Hepatocyte (in vitro differentiated cells): ENCODE measurements around the gene PIK3R6.

Experiments used
- EZH2 ChIP-seq: fragments of 200-600 bp; sonication (generic); IDR thresholded peaks from 2 replicates; pipeline ENCODE4 v1.6.1; 2016; ENCODE audit warnings: antibody characterized with exemption, mild to moderate bottlenecking, borderline replicate concordance
- TF ChIP-seq, protein P1 (sequence below): fragments of 200-600 bp; sonication (generic); IDR thresholded peaks from 2 replicates; pipeline ENCODE4 v1.5.1; 2016; ENCODE audit warnings: antibody characterized with exemption, mild to moderate bottlenecking; ENCODE audit not compliant: poor library complexity

DNA sequence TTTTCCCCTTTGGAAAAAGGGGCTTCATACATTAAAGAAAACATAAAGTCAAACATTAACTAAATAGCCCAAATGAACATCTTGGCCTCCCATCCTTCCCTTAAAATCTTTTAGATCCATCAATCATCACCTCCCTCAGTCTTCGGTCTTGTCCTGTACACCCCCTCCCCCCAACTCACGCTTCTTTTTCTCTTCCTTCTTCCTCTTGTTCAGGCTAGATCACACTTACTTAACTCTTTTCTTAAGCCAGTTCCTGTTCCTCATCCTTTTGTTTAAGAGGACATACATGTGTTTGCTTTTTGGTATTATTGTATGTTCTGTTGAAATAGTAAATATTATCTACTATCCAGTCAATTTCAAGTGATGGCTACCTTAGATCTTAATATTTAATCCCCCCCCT is 73.8 kb downstream of the PIK3R6 start:
- TF ChIP-seq, protein P1, sequence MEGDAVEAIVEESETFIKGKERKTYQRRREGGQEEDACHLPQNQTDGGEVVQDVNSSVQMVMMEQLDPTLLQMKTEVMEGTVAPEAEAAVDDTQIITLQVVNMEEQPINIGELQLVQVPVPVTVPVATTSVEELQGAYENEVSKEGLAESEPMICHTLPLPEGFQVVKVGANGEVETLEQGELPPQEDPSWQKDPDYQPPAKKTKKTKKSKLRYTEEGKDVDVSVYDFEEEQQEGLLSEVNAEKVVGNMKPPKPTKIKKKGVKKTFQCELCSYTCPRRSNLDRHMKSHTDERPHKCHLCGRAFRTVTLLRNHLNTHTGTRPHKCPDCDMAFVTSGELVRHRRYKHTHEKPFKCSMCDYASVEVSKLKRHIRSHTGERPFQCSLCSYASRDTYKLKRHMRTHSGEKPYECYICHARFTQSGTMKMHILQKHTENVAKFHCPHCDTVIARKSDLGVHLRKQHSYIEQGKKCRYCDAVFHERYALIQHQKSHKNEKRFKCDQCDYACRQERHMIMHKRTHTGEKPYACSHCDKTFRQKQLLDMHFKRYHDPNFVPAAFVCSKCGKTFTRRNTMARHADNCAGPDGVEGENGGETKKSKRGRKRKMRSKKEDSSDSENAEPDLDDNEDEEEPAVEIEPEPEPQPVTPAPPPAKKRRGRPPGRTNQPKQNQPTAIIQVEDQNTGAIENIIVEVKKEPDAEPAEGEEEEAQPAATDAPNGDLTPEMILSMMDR, result no peak
- TF ChIP-seq EZH2, result no peak
